Measurements from ENCODE around the gene POPDC2. TPM values are rescaled to one million over a fixed set of nuclear protein-coding genes. Genes with fewer than 3 reads are reported as not detected.

The POPDC2 gene
- total RNA-seq, 4 donors from 2014 or later, result 19.7 to 98.2 (median 67.6) TPM

DNA sequence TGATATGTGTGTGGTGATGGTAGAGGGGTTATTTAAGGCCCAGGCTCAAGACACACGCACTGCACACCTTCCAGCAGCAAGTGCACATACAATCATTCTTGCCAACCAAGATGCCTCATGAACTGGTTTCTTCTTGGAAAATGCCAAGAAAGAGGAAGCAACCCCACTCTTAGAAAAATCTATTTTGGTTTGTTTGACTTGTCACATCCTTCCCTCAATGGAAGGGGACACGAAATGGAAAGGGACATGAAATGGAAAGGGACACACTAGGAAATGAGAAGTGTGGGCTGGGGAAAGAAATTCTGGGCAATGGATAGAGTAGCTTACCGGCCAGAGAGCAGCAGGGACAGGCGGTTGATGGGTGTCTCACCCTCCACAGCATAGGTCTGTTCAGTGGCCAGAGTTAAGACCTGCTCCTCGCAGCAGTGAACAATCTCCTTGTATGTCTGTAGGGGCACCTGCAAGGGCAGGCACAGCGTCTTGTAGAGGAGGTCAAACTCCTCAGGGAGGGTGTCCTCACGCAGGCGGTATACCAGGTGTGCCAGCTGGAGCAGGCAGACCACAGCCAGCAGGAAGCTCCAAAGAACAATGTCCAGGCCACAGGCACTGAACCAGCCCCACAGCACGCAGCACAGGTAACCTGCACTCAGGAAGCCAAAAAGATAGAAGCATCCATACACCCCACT lies 640 bp downstream of the POPDC2 start:
- peaks cover 4 to 56% (median 8%) of the 10 kb centered on the region in 3 donors for H3K4me1 ChIP-seq
- peak overlapping the region; percentile 45 to 49 for H3K4me3 ChIP-seq
- 44 to 64% methylated on average over 5 to 6 of the region's 9 CpGs for WGBS, 2 donors (ENCODE audit: low coverage in 1 of 2)
- peak overlapping the region; percentile 80 to 83 (median 82) for H3K27ac ChIP-seq
- H3K36me3 ChIP-seq, result peaks cover 0 to 3% of the 10 kb centered on the region in 2 donors
- no peaks in the 10 kb centered on the region for H3K9me3 ChIP-seq
- H3K27me3 ChIP-seq, result no peaks in the 10 kb centered on the region
- no peak for TF ChIP-seq POLR2A (IDR thresholded peaks at IDR 0.05)
- TF ChIP-seq POLR2AphosphoS5 (IDR thresholded peaks at IDR 0.05), result no peak
- no peak for TF ChIP-seq EP300 (IDR thresholded peaks at IDR 0.05)
- TF ChIP-seq, protein P1, sequence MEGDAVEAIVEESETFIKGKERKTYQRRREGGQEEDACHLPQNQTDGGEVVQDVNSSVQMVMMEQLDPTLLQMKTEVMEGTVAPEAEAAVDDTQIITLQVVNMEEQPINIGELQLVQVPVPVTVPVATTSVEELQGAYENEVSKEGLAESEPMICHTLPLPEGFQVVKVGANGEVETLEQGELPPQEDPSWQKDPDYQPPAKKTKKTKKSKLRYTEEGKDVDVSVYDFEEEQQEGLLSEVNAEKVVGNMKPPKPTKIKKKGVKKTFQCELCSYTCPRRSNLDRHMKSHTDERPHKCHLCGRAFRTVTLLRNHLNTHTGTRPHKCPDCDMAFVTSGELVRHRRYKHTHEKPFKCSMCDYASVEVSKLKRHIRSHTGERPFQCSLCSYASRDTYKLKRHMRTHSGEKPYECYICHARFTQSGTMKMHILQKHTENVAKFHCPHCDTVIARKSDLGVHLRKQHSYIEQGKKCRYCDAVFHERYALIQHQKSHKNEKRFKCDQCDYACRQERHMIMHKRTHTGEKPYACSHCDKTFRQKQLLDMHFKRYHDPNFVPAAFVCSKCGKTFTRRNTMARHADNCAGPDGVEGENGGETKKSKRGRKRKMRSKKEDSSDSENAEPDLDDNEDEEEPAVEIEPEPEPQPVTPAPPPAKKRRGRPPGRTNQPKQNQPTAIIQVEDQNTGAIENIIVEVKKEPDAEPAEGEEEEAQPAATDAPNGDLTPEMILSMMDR (IDR thresholded peaks at IDR 0.05), result no peak
- peak; percentile 20 for ATAC-seq

DNA sequence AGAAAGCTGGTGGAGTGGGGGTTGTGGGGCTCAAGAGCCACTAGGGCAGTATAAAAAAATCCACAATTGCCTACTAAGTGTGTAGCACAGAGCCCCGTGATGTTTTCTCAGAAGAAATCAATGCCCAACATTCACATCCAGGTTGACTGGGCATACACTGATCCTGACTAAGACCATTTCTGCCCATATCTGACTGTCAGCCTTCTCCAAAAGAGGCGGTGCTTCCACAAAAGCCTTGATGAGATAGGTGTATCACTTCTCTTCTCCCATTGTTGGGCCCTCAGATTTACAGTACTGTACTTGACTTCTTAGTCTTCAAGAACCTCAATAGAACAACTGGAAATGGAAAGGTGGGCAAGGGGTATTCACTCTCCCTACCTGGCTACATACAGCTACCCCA lies 1.4 kb downstream of the POPDC2 start:
- no peak for ATAC-seq
- H3K27me3 ChIP-seq, result no peaks in the 10 kb centered on the region
- WGBS, 2 donors (ENCODE audit: low coverage in 1 of 2), result 50 to 72% methylated on average over 1 to 2 of the region's 2 CpGs
- TF ChIP-seq, protein P1 (IDR thresholded peaks at IDR 0.05), result no peak
- TF ChIP-seq POLR2A (IDR thresholded peaks at IDR 0.05), result no peak
- no peak for TF ChIP-seq EP300 (IDR thresholded peaks at IDR 0.05)
- TF ChIP-seq POLR2AphosphoS5 (IDR thresholded peaks at IDR 0.05), result no peak
- peaks cover 4 to 56% (median 8%) of the 10 kb centered on the region in 3 donors for H3K4me1 ChIP-seq
- H3K4me3 ChIP-seq, result peak overlapping the region; percentile 45 to 49
- H3K27ac ChIP-seq, result peak overlapping the region in 3 of 4 donors; percentile 80 to 83 (median 83)
- peaks cover 0 to 4% of the 10 kb centered on the region in 2 donors for H3K36me3 ChIP-seq
- no peaks in the 10 kb centered on the region for H3K9me3 ChIP-seq

DNA sequence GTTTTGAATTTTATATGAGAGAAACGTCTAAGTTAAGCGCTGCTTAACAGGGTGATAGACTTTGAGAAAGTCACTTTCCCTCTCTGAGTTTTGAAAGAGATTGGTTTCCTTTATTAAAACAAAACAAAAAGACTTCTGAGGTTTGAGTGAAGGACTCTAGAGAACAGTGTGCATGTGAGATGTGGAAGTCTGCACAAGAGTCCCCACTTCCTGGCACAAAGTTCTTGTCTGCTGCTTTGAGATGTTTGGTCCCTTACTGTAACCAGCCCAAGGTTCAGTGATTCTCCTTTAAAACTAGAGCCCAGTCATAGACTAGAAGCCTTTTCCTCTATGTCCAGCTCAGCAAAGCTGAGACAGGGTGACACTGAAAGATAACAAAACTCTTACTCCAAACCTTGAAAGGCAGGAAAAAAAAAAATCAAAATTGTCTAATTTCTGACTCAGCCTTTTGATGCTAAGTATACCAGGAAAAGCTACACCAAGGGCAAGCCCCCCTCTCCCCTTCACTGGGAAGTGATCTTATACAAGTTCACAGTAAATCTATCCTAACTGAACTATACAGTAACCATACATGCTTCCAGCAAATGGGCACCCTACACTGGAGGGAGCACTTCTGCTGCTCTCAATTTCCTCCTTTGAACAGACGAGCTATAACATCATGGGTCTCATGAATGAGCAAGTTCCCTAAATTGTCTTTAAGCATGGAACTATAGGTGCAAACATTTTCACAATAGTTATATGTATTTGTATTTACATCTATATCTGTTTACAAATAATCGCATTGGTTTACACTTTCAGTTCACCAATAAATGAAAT lies 2.3 kb downstream of the POPDC2 start:
- 67 to 77% methylated on average over 4 of the region's 4 CpGs for WGBS, 2 donors (ENCODE audit: low coverage in 1 of 2)
- peaks cover 0 to 12% of the 10 kb centered on the region in 2 donors for H3K36me3 ChIP-seq
- no peaks in the 10 kb centered on the region for H3K9me3 ChIP-seq
- no peak for ATAC-seq
- H3K27me3 ChIP-seq, result no peaks in the 10 kb centered on the region
- H3K4me1 ChIP-seq, result peaks cover 4 to 48% (median 6%) of the 10 kb centered on the region in 3 donors
- H3K27ac ChIP-seq, result no peak overlapping the region
- TF ChIP-seq POLR2A (IDR thresholded peaks at IDR 0.05) (no peak), POLR2AphosphoS5 (IDR thresholded peaks at IDR 0.05) (no peak), EP300 (IDR thresholded peaks at IDR 0.05) (no peak)
- TF ChIP-seq, protein P1 (IDR thresholded peaks at IDR 0.05), result no peak
- peak overlapping the region; percentile 45 to 49 for H3K4me3 ChIP-seq

DNA sequence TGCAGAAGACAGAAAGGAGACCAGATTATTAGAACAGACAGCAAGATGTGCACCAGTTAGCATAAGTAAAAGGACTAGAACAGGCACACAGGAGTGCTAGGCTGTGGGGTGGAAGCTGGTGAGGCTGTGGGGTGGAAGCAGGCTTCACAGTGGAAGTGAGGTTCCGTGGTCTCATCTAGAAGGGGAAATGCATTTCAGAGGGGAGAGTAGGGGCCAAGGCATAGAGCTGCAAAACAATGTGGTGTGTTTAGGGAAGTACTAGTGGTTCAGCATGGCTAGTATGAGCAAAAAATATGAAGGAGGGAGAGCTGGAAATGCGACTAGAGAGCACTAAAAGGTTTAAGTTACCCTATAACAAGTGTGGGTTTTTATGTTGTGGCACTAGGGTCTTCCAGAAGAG lies 6.5 kb downstream of the POPDC2 start:
- Histone ChIP-seq H3K4me1 (peaks cover 0 to 34% (median 4%) of the 10 kb centered on the region in 3 donors), H3K9me3 (no peaks in the 10 kb centered on the region), H3K27ac (no peak overlapping the region), H3K27me3 (no peaks in the 10 kb centered on the region), H3K36me3 (peaks cover 0 to 26% of the 10 kb centered on the region in 2 donors), H3K4me3 (no peak overlapping the region)
- no peak for ATAC-seq
- TF ChIP-seq POLR2A (IDR thresholded peaks at IDR 0.05) (no peak), POLR2AphosphoS5 (IDR thresholded peaks at IDR 0.05) (no peak), EP300 (IDR thresholded peaks at IDR 0.05) (no peak)
- TF ChIP-seq, protein P1 (IDR thresholded peaks at IDR 0.05), result no peak
- 44 to 50% methylated on average over 2 of the region's 2 CpGs for WGBS, 2 donors (ENCODE audit: low coverage in 1 of 2)
